AG09309 (cell line): ENCODE data around the gene CCDC110.

ENCODE experiments used
- DNase-seq: peaks from one replicate; pipeline ENCODE4 v3.0.0-alpha.2; 2010; ENCODE audit warnings: low read depth
- H3K4me3 ChIP-seq: 2 replicates; pipeline ENCODE4 v1.5.1; 2011; ENCODE audit warnings: mild to moderate bottlenecking, low read depth, low read length, moderate library complexity; ENCODE audit not compliant: control insufficient read depth
- CTCF ChIP-seq: IDR thresholded peaks from 2 replicates; pipeline ENCODE4 v1.5.1; 2011; ENCODE audit warnings: mild to moderate bottlenecking, low read depth, low read length, inconsistent platforms; ENCODE audit not compliant: insufficient read depth, control insufficient read depth; ENCODE audit errors: missing control alignments

The CCDC110 gene

GRCh38 chr4:185467101-185467500 is 4.4 kb downstream of the CCDC110 start:
- H3K4me3 ChIP-seq, result peak overlapping the region; percentile 14; the same call in 1 of the 2 replicates
- no peak for TF ChIP-seq CTCF
- DNase-seq, result no peak

- no peak overlapping the region for H3K4me3 ChIP-seq
- no peak for DNase-seq
- no peak for TF ChIP-seq CTCF
Observed at GRCh38 chr4:185465707-185466106, 5.8 kb downstream of the CCDC110 start.

- TF ChIP-seq CTCF, result no peak
- no peak for DNase-seq
- no peak overlapping the region for H3K4me3 ChIP-seq
Observed at GRCh38 chr4:185464887-185465286, 6.6 kb downstream of the CCDC110 start.

GRCh38 chr4:185464183-185464582 is 7.3 kb downstream of the CCDC110 start:
- no peak for DNase-seq
- no peak overlapping the region for H3K4me3 ChIP-seq
- no peak for TF ChIP-seq CTCF

- DNase-seq, result no peak
- no peak overlapping the region for H3K4me3 ChIP-seq
- no peak for TF ChIP-seq CTCF
Observed at GRCh38 chr4:185463541-185463940, 8.0 kb downstream of the CCDC110 start.

- H3K4me3 ChIP-seq, result no peak overlapping the region
- TF ChIP-seq CTCF, result no peak
- no peak for DNase-seq
Observed at GRCh38 chr4:185461565-185461964, 10.0 kb downstream of the CCDC110 start.

- DNase-seq, result no peak
- no peak for TF ChIP-seq CTCF
- H3K4me3 ChIP-seq, result no peak overlapping the region
Observed at GRCh38 chr4:185457136-185457535, 14.4 kb downstream of the CCDC110 start.
